Stimulated activated CD4-positive, alpha-beta T cell treated with anti-CD3 and anti-CD28 coated beads, Interleukin-12 subunit alpha, Interleukin-12 subunit beta, amount 100 ng/mL, for 4 hours (primary cell): ENCODE results near the gene UNK.
"Not testable (repeated sequence)": the region's sequence is repeated elsewhere in the genome, so short reads cannot be mapped to it uniquely, and the experiment has no call there.

Experiments
- DNase-seq: peaks from one replicate; pipeline ENCODE4 v3.0.0-alpha.2; 2020

UNK gene

GRCh38 chr17:75755205-75755901, 29.3 kb upstream of the UNK start:
- no peak for DNase-seq

GRCh38 chr17:75755990-75756389, 28.6 kb upstream of the UNK start:
- no peak for DNase-seq

GRCh38 chr17:75756451-75757085, 28.0 kb upstream of the UNK start:
- no peak for DNase-seq

- DNase-seq = no peak
These were observed 27.4 kb upstream of the UNK start for GRCh38 chr17:75757086-75757681.

- no peak for DNase-seq
These were observed 26.3 kb upstream of the UNK start for GRCh38 chr17:75758131-75758905.

GRCh38 chr17:75759457-75759856, 25.1 kb upstream of the UNK start:
- no peak for DNase-seq

GRCh38 chr17:75759978-75760640, 24.5 kb upstream of the UNK start:
- DNase-seq = not testable (repeated sequence)

GRCh38 chr17:75762513-75763268, 21.9 kb upstream of the UNK start:
- DNase-seq = no peak

GRCh38 chr17:75763269-75763607, 21.4 kb upstream of the UNK start:
- no peak for DNase-seq

GRCh38 chr17:75763613-75764416, 20.8 kb upstream of the UNK start:
- no peak for DNase-seq

- no peak for DNase-seq
These were observed 20.2 kb upstream of the UNK start for GRCh38 chr17:75764417-75764710.

- peak; percentile 73 for DNase-seq
These were observed 19.7 kb upstream of the UNK start, which contains the start of gene GALK1 for GRCh38 chr17:75764711-75765421. GALK1 (minus strand) TSS chr17:75765192; CDS start chr17:75765136, 56 bp downstream.

- DNase-seq = no peak
These were observed 18.6 kb upstream of the UNK start for GRCh38 chr17:75765981-75766380.

GRCh38 chr17:75767881-75768280, 16.7 kb upstream of the UNK start:
- DNase-seq = no peak

- no peak for DNase-seq
These were observed 15.1 kb upstream of the UNK start for GRCh38 chr17:75769536-75769935.

GRCh38 chr17:75771334-75772281, 13.0 kb upstream of the UNK start:
- no peak for DNase-seq

- no peak for DNase-seq
These were observed 11.3 kb upstream of the UNK start for GRCh38 chr17:75773121-75773807.

- DNase-seq = no peak
These were observed 10.7 kb upstream of the UNK start for GRCh38 chr17:75773808-75774470.
